ENCODE data around the gene ARAP2.

DNA sequence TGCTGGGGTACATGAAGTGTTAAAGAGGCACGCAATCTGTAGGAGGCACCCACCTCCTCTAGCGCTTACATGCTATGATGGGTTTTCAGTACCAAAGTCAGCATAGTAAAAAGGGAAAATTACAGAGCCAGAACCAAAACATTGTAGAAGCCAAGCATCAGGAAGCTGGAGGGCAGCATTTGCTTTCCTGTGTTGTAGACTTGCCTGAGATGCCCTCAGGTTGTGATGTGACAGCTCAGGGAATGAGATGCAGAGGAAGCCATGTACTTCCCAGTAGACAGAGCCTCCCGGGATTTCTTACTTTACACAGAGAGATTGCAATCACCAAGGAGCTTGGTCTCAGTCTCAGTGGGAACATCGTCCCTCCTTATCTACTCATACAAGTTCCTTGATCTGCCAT, 161.5 kb downstream of the ARAP2 start:
- no peak for TF ChIP-seq POLR2A (IDR thresholded peaks at IDR 0.05)
- TF ChIP-seq, protein P1, sequence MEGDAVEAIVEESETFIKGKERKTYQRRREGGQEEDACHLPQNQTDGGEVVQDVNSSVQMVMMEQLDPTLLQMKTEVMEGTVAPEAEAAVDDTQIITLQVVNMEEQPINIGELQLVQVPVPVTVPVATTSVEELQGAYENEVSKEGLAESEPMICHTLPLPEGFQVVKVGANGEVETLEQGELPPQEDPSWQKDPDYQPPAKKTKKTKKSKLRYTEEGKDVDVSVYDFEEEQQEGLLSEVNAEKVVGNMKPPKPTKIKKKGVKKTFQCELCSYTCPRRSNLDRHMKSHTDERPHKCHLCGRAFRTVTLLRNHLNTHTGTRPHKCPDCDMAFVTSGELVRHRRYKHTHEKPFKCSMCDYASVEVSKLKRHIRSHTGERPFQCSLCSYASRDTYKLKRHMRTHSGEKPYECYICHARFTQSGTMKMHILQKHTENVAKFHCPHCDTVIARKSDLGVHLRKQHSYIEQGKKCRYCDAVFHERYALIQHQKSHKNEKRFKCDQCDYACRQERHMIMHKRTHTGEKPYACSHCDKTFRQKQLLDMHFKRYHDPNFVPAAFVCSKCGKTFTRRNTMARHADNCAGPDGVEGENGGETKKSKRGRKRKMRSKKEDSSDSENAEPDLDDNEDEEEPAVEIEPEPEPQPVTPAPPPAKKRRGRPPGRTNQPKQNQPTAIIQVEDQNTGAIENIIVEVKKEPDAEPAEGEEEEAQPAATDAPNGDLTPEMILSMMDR (IDR thresholded peaks at IDR 0.05): no peak
